Upper lobe of left lung (tissue), 6 donors: ENCODE data around the gene PLXNA4. TPM values are rescaled to one million over a fixed set of nuclear protein-coding genes. Genes with fewer than 3 reads are reported as not detected.

Experiments
- ATAC-seq, 2 donors: fragments of 200-7000 bp; cut with Tn5 transposase; one replicate each; pipeline ENCODE4 v1.9.1; 2022; ENCODE audit warnings: mild to moderate bottlenecking in 2 of 2, moderate library complexity in 2 of 2; ENCODE audit not compliant: low FRiP score in 2 of 2
- DNase-seq, 2 donors: peaks; one replicate each; pipeline ENCODE4 v3.0.0-alpha.2; 2019 to 2020
- H3K27ac ChIP-seq, 4 donors: fragments of 200-600 bp; sonication (generic); one replicate each; pipeline ENCODE4 v1.5.1; 2016 to 2019
- H3K27me3 ChIP-seq, 4 donors: fragments of 200-600 bp; sonication (generic); one replicate each; pipeline ENCODE4 v1.5.1; 2017 to 2019
- H3K36me3 ChIP-seq, 4 donors: fragments of 200-600 bp; sonication (generic); one replicate each; pipeline ENCODE4 v1.5.1; 2016 to 2019
- H3K4me1 ChIP-seq, 4 donors: fragments of 200-600 bp; sonication (generic); one replicate each; pipeline ENCODE4 v1.5.1; 2018 to 2019
- H3K4me3 ChIP-seq, 4 donors: fragments of 200-600 bp; sonication (generic); one replicate each; pipeline ENCODE4 v1.5.1; 2017 to 2019; ENCODE audit warnings: mild to moderate bottlenecking in 2 of 4, moderate library complexity in 1 of 4
- H3K9me3 ChIP-seq, 4 donors: fragments of 200-600 bp; sonication (generic); one replicate each; pipeline ENCODE4 v1.5.1; 2018 to 2019
- CTCF ChIP-seq, 6 experiments: fragments of 450-650 bp in 4 of 6; fragments of 200-600 bp in 2 of 6; sonication (generic) in 2 of 6; IDR thresholded peaks; one replicate each; pipeline ENCODE4 v1.5.1; 2016 to 2019; ENCODE audit warnings: antibody characterized with exemption in 6 of 6
- EP300 ChIP-seq, 4 donors: sonication (generic); formaldehyde crosslinking; IDR thresholded peaks; one replicate each; pipeline ENCODE4 v1.5.1; 2017; ENCODE audit warnings: antibody characterized with exemption in 4 of 4, control low read depth in 2 of 4
- POLR2A ChIP-seq, 4 donors: fragments of 450-650 bp; IDR thresholded peaks; one replicate each; pipeline ENCODE4 v1.5.1; 2016 to 2017; ENCODE audit warnings: antibody characterized with exemption in 4 of 4, mild to moderate bottlenecking in 2 of 4
- POLR2AphosphoS5 ChIP-seq, 2 donors: sonication (generic); formaldehyde crosslinking; IDR thresholded peaks; one replicate each; pipeline ENCODE4 v1.5.1; 2017; ENCODE audit warnings: antibody characterized with exemption in 2 of 2
- WGBS, 2 donors: methylation state at CpG; one replicate each; pipeline ENCODE4 v1.1.5; 2017 to 2018; 5-methylcytosine and 5-hydroxymethylcytosine counted together
- total RNA-seq, 6 donors: library from RNA; depleted of rRNA in 4 of 6; stranded (reverse); fragments of >200 nt in 4 of 6; gene quantifications; one replicate each; pipeline versions ENCODE4 v1.1.0 to v1.2.1, GENCODE V29; 2016 to 2021
- donor health status: DM: no; HTN: no; CAD: no; lungs with moderate emphysema.
- donor health status: DM: no; HTN: yes; CAD: no; lungs with severe emphysema.

Gene PLXNA4
- total RNA-seq, 6 donors from 2014 or later: 1.1 to 5.9 (median 2.6) TPM

GRCh38 chr7:132240821-132241422 is 335.3 kb downstream of the PLXNA4 start:
- TF ChIP-seq POLR2A (IDR thresholded peaks at IDR 0.05): no peak
- Histone ChIP-seq H3K9me3 (no peaks in the 10 kb centered on the region), H3K27ac (no peak overlapping the region), H3K4me1 (no peaks in the 10 kb centered on the region), H3K27me3 (no peaks in the 10 kb centered on the region), H3K4me3 (no peak overlapping the region), H3K36me3 (no peaks in the 10 kb centered on the region)
- ATAC-seq: no peak
- WGBS, 2 donors: 38 to 39% methylated on average over 6 of the region's 6 CpGs
- peak in 1 of 2 donors; percentile 25 for DNase-seq

- TF ChIP-seq EP300 (IDR thresholded peaks at IDR 0.05) (no peak), POLR2AphosphoS5 (IDR thresholded peaks at IDR 0.05) (no peak), POLR2A (IDR thresholded peaks at IDR 0.05) (no peak), CTCF (IDR thresholded peaks at IDR 0.05) (no peak)
- no peak for ATAC-seq
- Histone ChIP-seq H3K27me3 (no peaks in the 10 kb centered on the region), H3K27ac (no peak overlapping the region), H3K36me3 (no peaks in the 10 kb centered on the region), H3K9me3 (no peaks in the 10 kb centered on the region), H3K4me1 (no peaks in the 10 kb centered on the region), H3K4me3 (no peak overlapping the region)
- WGBS, 2 donors: 63 to 66% methylated on average over 3 of the region's 3 CpGs
- DNase-seq: no peak
Observed at GRCh38 chr7:132240262-132240661, 336.0 kb downstream of the PLXNA4 start.

- Histone ChIP-seq H3K4me1 (no peaks in the 10 kb centered on the region), H3K27ac (no peak overlapping the region), H3K36me3 (no peaks in the 10 kb centered on the region), H3K27me3 (no peaks in the 10 kb centered on the region), H3K9me3 (no peaks in the 10 kb centered on the region), H3K4me3 (no peak overlapping the region)
- TF ChIP-seq CTCF (IDR thresholded peaks at IDR 0.05) (no peak), EP300 (IDR thresholded peaks at IDR 0.05) (no peak), POLR2A (IDR thresholded peaks at IDR 0.05) (no peak), POLR2AphosphoS5 (IDR thresholded peaks at IDR 0.05) (no peak)
- 77 to 91% methylated on average over 5 of the region's 5 CpGs for whole genome bisulfite sequencing, 2 donors
- ATAC-seq (no peak), DNase-seq (no peak)
Observed at GRCh38 chr7:132239422-132239994, 336.8 kb downstream of the PLXNA4 start.

GRCh38 chr7:132234711-132235110 is 341.6 kb downstream of the PLXNA4 start:
- no peaks in the 10 kb centered on the region for H3K27me3 ChIP-seq
- H3K4me1 ChIP-seq: no peaks in the 10 kb centered on the region
- no peak for ATAC-seq
- no peak for DNase-seq
- no peaks in the 10 kb centered on the region for H3K36me3 ChIP-seq
- H3K9me3 ChIP-seq: no peaks in the 10 kb centered on the region
- TF ChIP-seq POLR2A (IDR thresholded peaks at IDR 0.05) (no peak), CTCF (IDR thresholded peaks at IDR 0.05) (no peak), EP300 (IDR thresholded peaks at IDR 0.05) (no peak), POLR2AphosphoS5 (IDR thresholded peaks at IDR 0.05) (no peak)
- H3K4me3 ChIP-seq: no peak overlapping the region
- no peak overlapping the region for H3K27ac ChIP-seq

GRCh38 chr7:132232406-132232805 is 343.9 kb downstream of the PLXNA4 start:
- no peak for TF ChIP-seq POLR2AphosphoS5 (IDR thresholded peaks at IDR 0.05)
- no peak for TF ChIP-seq EP300 (IDR thresholded peaks at IDR 0.05)
- H3K27me3 ChIP-seq: no peaks in the 10 kb centered on the region
- ATAC-seq (no peak), DNase-seq (no peak)
- H3K9me3 ChIP-seq: no peaks in the 10 kb centered on the region
- H3K36me3 ChIP-seq: no peaks in the 10 kb centered on the region
- no peaks in the 10 kb centered on the region for H3K4me1 ChIP-seq
- no peak overlapping the region for H3K4me3 ChIP-seq
- WGBS, 2 donors: 51 to 73% methylated on average over 3 of the region's 3 CpGs
- no peak overlapping the region for H3K27ac ChIP-seq

GRCh38 chr7:132230462-132230861 is 345.8 kb downstream of the PLXNA4 start:
- no peak overlapping the region for H3K4me3 ChIP-seq
- 90% methylated on average over 7 of the region's 7 CpGs for WGBS, 2 donors
- H3K9me3 ChIP-seq: no peaks in the 10 kb centered on the region
- no peaks in the 10 kb centered on the region for H3K27me3 ChIP-seq
- TF ChIP-seq POLR2A (IDR thresholded peaks at IDR 0.05): no peak
- no peak for TF ChIP-seq POLR2AphosphoS5 (IDR thresholded peaks at IDR 0.05)
- TF ChIP-seq EP300 (IDR thresholded peaks at IDR 0.05): no peak
- TF ChIP-seq CTCF (IDR thresholded peaks at IDR 0.05): no peak
- H3K36me3 ChIP-seq: no peaks in the 10 kb centered on the region
- no peaks in the 10 kb centered on the region for H3K4me1 ChIP-seq
- DNase-seq (no peak), ATAC-seq (no peak)
- no peak overlapping the region for H3K27ac ChIP-seq
